Putamen (tissue), 1 donor: ENCODE results near the gene UBD.

Experiments used
- DNase-seq: peaks from one replicate; pipeline ENCODE4 v3.0.0-alpha.2; 2016; ENCODE audit warnings: low spot score

The UBD gene

DNA sequence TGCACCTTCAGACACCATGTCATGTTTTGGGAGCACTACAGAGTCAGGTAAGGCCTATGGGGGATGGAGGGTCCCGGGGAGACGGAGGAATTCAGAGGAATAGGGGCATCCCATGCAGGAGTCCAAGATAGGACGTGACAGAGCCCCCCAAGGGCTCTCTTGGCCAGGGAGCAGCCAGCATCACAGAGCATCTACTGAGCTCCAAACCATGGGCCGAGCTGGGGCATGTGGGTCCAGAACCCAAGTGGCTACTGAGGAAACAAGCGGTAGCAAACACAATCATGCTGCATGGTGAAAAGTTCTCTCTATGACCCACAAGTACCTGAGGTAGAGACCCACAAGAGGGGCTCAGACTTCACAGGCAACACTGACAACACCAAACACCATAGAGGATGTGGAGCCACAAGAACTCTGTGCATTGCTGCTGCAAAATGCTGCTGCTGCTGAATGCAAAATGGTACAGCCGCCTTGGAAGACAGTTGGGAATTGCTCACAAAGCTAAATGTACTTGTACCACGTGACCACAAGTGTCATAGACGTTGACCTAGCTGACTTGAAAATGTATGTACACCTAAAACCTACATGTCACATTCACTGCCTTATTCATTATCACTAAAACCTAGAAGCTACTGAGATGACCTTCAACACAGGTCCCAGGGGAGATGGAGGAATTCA, 38.4 kb downstream of the UBD start:
- DNase-seq = no peak

DNA sequence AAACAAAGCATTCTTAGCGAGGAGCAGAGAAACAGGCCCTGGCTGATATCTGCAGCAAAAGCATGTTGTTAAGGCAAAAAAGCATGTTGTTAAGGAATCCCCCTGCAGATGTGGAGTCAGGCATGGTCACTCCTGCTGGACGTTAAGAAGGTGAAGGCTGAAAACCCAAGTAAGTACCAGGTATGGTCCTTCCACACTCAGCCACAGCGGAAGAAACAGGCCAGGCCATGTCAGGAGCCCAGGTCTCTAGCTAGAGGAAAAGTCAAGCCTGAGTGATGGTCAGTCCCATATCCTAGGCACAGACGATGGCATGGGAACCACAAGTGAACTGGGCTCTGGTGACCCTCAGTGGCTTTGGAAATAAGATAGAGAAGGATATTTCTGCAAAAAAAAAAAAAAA, 39.3 kb downstream of the UBD start:
- DNase-seq = no peak

DNA sequence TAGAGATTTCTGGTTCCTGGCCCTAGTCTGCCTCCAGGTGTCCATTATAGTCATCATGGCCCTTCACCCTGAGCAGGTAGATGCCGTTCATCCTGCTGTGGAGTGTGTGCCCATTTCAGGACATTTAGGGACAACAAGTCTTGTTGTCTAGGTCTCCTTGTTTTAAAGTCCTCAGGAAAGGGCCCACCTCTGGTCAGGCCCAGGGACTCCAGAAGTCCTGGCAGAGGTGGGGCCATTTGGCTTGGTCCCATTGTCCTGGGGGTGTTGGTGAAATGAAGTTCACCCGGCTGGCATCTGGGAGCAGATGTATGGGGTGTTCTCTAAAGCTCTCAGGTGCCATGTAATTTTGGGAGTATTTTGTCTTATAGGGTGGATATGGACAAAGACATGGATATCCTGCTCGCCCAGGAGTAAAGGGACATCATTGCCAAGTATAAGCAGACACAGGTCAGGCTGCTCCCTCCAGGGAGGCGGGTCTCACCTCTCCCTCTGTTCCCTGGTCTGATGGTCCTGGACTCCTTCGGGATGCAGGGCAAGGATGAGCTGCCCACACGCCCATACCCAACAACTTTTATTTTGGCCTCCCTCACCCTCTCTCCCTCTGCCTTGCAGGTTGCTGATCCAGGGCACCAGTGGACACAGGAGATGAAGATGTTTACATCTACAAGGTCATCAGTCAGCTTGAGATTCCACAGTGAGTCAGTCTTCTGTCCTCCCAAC, 40.1 kb downstream of the UBD start:
- DNase-seq = no peak

DNA sequence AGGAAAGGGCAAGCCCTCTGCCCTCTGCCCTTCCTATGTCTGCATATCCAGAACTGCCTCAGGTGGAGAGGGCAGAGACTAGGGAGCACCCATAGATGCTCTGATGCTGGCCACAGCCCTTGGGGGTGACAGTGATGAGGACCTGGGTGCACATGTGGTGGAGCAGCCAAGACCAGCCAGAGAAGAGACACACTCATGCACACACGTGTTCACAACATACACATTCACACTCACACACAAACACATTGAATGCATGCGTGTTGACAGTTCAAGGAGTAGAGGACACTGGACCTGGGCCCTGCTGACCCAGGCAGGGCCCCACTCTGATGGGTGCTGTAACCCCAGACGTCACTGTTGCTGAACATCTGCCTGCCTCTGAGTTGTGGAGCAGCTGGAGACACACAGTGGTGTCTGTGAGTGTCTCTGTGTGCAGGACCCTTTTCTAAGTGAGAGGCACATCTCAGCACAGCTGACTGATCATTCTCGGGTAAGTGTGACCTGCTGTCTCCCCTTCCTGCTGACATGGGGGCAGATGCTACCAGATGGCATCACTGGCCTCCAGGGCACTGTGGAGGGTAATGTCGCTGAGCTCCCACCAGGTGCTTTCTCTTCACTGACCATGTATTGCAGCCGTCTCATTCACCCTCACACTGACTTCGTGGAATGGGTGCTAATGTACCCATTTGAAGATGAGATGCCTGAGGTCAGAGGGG, 41.6 kb downstream of the UBD start:
- no peak for DNase-seq

DNA sequence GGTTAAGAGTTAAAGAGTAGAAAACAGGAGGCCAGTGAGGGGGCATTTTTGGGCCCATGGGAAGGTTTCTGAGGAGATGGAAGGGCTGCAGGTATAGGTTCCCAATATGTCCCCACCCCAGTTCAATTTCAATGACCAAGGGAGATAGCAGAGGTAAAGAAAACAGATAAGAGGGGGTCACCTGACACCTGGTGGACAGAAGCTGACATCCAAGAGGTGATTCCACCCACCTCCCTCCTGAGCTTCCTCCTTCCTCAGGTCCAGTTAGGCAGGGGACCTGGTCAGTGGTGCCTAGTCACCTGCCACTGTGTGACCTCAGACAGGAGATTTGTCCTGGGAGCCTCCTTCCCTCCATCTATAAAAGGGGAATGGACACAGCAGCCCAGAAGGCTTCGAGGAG, 42.3 kb downstream of the UBD start:
- no peak for DNase-seq

DNA sequence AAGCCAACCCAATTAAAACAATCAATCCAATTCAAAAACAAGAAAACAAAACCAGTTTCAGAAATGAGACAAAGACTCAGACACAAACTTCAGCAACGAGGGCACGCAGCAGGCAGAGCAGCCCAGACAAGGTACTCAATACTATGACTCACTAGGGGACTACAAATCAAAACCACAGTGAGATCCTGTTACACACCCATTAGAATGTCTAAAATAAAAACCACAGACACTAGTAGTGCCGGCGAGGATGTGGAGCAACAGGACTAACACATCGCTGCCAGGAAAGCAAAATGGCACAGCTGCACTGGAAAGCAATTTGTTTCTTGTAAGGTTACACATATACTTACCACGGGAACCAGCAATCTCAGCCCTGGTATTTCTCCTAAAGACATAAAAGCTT, 43.4 kb downstream of the UBD start:
- no peak for DNase-seq

DNA sequence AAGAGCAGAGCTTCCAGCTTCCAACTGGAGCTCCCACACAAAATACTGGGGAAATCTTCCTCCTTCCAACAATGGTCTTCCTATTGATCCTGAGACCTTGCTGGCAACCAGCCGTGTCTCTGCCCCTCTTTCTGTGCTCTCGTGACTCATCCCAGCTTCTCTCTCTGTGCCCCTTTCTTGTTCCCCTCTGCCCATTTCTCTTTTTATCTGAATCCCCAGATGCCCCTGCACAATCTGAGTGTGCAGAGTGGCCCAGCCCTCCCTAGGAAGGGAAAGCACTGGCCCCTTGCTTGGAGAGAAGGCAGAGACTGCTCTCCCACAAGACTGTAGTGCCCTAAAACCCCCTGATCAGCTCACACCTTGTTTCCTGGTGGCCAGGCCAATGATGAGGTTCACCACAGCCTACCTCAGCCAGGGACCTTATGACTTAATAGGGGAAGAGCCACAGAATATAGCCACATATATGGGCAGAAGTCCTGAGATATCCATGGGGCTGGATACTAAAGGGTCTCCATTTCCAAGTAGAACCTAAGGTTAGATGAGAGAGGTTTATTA, 48.7 kb downstream of the UBD start:
- DNase-seq = no peak

DNA sequence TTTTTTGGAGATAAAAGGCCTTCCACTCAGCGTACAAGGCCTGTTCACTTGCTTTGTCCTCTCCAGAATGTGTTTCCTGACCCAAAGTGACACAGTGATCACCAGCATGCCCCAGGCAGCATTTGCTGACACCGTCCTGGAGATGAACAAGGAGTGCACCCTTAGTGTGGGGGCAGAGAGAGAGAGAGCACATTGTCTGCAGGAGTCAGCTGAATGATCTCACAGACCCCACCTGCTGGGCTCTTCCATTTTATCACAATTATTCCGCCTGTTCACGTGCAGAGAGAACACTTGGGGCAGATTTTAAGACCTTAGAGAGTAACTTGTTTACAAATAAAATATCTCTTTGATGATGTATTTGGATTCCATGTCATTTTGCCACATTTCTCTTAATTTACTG, 49.3 kb downstream of the UBD start:
- no peak for DNase-seq

DNA sequence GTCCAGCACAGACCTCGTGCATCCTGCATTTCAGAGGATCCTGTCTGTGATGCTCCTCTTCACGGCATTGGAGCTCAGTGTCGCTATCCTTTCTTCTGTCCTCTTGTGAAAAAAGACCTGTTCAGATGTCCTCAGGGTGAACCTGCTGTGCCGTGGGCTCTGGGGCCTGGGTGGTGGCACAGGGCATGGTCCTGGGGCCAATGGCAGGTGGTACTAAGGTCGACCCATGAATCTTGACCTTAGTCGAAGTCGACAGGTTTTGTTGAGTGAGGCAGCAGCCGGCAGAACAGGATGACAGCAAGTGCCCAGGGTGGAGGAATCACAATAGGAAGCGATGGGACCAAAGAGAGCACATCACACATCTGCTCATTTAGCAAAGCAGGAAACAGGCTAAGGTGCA, 49.8 kb downstream of the UBD start:
- no peak for DNase-seq

DNA sequence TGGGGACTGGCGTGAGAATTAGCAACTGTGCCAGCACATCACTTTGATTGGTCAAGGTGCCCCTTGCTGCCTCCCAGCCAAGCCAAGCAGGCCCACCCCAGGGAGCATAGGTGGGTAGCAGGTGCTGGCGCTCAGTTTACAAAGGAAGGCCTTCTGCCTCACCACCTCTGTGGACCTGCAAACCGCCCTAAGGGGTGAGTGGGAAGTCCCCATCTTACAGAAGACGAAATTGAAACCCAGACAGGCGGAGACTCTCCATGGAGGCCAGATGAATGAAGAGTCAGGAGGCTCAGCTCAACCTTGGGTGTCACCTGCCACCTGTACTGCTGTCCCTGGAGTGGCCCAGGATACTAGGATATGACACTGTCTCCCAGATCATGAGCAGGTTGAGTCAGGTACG, 50.3 kb downstream of the UBD start:
- DNase-seq = no peak

DNA sequence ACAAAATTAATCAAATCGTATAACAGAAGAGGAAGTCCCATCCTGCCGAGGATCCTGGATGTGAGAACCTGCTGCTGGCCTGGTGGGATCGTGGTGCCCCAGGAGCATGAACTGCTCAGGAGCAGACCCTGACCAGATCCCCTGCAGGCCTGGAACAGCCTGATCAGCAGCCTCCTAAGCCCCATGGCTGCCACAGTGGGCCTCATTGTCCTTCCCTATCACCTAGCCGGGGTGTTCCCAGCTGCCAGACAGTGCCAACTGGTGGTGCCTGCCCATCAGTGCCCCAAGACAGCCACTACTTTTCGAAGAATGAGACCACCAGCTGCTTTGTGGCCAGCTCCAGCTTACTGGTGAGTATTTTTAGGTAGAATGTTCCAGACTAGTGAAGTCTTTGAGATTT, 52.2 kb downstream of the UBD start:
- DNase-seq = no peak

DNA sequence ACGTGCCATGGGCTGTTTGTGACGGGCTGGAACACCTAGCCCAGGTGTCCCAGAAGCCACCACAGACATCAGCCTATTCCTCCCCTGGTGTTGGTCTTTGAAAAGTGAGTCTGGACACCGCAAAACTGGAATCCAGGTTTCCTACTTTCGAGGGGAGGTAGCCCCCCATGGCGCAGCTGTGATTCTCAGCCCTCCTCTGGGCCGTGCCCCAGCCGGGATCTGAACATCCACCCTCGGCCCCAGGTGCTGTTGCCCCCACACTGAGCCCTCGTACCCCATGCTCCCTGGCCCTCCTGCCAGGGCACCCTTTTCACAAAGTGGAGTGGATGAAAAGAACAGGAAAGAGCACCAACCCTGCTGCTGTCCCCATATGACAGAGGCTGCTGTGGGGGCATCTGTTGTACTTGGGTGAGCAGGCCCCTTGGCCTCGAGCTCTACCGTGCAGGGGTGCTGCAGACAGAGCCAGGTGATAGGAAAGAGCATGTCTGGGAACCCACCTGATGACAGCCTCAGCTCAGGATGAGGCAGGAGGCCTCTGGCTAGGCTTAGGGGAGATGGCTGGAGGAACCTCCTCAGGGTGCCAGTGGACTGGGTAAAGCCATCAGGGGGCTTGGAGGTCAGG, 53.0 kb downstream of the UBD start:
- no peak for DNase-seq

DNA sequence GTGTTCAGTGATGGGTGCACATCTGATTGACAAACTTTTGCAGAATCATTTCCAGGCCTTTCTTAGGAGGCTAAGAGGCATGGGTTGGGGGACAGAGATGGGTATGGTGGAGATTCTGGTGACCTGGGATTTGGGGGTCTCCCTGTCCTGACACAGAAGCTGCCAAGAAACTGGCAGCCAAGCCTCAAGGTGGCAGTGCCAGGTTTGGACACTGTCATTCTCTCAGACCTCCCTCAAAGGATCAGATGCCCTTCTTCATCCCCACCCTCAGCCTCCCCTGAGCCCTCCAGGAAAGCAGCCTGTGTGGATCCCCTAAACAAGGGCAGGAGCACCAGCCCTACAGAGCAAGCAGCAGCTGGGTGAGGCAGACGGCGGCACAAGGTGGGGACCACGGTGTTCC, 53.7 kb downstream of the UBD start:
- no peak for DNase-seq
